Caki2 (cell line): ENCODE measurements around the gene PRDX4. TPM values are rescaled to one million over a fixed set of nuclear protein-coding genes. Genes with fewer than 3 reads are reported as not detected.
"Not testable (repeated sequence)": the region's sequence is repeated elsewhere in the genome, so short reads cannot be mapped to it uniquely, and the experiment has no call there.

Experiments
- DNase-seq: peaks from one replicate; pipeline ENCODE4 v3.0.0-alpha.2; 2015; ENCODE audit warnings: low read depth
- in situ Hi-C: cut with HindIII; loops from 2 replicates; pipeline ENCODE4 v1.10.0; 2016; ENCODE audit warnings: low sequenced_read_pairs, low pct_unique_long_range_greater_than_20kb, mixed read lengths
- total RNA-seq: library from RNA; depleted of rRNA; stranded (reverse); fragments of >200 nt; shearing (Covaris generic); gene quantifications from 2 replicates; pipeline ENCODE4 v1.2.3, GENCODE V29; 2014; ENCODE audit warnings: low replicate concordance; rRNA removed

Gene PRDX4
- total RNA-seq: 359 and 428 TPM in 2 replicates

DNA sequence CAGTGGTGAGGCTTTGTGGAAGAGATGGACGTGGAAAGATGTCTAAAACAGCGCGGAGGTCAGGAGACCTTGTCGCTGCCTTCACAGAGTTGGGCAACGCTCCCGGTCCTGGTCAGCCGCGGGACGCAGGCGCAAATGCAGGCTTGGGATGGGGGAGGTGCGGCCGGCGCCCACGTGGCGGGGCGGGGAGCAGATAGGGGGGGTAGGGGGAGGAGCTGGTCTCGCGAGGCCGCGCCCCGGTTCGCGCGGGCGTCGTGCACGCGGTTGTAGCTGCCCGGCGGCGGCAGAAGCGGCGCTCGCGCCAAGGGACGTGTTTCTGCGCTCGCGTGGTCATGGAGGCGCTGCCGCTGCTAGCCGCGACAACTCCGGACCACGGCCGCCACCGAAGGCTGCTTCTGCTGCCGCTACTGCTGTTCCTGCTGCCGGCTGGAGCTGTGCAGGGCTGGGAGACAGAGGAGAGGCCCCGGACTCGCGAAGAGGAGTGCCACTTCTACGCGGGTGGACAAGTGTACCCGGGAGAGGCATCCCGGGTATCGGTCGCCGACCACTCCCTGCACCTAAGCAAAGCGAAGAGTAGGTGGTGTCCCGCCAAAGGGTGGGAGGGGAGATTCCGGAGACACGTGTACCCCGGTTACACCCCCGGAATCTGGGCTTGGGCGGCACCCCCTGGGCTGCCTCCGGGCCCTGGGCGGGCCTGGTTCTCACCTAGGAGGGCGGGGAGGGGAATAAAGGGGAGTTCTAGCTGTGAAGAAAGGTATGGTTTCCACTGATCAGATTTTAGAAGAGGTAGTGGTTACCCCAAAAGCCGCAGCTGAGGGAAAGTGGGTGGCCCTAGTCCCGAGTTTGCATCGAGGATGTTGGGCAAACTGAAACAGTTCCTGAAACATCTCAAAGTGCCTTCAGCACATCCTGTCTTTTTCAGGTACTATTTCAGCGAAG is at the start of gene PRDX4:
Gene PRDX4 (plus strand): TSS at position 255 of the 939 bp plus-strand sequence. CDS start 78 bp downstream, at position 333.
- in situ Hi-C loops: no loop called here
- DNase-seq: peak; percentile 70

DNA sequence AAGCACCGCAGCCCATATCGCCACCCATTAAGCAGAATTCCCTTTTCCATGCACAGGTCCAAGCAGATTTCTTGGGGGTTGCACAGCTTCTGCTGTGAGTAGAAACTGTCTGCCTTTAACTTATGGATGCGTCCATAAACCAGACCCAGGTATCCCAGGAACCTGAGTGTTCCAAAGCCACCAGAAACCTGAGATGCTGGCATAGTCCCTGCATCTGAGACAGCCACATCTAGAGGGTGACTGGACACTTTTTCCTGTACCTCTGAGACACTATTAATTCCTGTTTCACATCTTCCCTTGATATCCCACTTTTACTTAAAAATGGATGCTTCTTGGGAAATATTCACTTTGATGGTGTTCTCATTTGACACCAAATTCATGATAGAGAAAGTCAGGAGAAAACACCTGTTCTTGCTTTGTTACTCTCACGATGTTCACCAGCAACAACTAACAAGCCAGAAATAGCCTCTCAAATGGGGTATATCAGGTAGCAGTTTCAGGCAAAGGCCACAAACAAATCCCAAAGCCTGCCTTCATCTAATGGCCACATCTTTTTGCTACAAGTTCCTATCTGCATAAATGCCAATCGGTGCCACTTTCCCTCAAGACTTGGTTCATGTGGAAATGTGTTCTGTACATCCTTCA is 45.5 kb upstream of the PRDX4 start:
- in situ Hi-C loops: no loop called here
- DNase-seq: no peak

DNA sequence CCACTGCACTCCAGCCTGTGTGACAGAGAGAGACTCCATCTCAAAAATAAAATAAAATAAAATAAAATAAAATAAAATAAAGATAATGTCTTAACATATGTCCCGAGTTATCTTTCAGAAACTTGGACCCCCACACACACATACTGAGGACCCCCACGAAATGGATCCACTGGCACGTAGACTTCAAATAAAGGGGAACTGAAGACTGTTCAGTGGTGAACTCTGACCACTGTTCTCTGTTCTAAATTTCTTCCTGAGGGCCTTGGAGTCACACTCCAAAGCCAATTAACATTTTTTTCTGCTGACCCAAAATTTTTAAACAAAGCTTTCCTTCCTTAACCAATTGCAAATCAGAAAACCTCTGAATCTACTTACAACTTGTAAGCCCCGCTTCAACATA is 43.5 kb upstream of the PRDX4 start:
- DNase-seq: no peak
- in situ Hi-C loops: no loop called here

DNA sequence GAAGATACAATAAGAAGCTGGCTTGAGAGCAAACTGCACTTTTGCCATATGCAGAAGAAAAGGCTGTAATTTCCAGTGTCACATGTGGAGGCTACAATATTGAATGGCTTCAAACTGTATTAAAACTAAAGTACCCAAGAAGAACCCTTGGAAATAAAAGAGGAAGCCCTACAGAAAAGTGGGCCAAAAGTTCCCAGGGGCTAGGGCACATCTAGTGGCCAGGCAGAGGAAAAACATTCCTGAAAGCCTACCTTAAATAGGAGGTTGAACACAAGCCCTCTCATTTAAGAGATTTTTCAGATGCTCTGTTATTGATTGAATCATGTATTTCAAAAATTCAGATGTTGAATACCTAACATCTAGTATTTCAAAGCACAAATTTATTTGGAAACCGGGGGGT is 40.6 kb upstream of the PRDX4 start:
- in situ Hi-C loops: no loop called here
- no peak for DNase-seq

DNA sequence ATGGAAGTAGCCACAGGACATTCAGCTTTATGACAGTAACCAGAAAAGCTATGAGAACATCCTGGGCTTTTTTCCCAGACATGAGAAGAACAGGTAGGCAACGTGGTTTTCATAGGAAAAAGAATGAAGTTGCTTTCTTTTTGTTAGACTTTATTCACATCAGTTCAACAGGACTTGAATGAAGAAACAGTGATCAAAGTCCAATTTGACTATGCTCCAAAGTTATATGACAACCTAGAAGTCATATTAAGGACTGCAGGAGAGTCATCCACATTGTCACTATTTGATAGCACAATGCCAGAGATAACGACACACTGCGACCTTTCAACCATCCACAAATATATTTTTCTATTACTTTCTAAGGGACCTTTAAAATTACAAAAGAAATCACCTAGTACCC is 39.2 kb upstream of the PRDX4 start:
- no peak for DNase-seq
- in situ Hi-C loops: no loop called here

DNA sequence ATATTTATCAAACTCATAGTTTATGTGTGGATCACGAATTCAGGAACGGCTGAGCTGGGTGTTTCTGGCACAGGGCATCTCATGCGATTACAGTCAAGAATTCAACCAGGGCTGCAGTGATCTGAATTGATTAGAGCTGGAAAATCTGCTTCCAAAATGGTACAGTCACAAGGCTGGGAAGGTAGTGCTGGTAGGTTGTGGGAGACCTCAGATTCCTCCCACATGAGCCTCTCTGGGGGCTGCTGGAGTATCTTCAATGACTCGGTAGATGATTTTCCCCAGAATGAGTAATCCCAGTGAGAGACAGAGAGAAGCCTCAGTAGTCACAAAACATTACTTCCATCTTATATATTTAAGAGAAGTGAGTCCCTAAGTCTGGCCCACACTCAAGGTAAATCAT is 36.2 kb upstream of the PRDX4 start:
- no peak for DNase-seq
- in situ Hi-C loops: no loop called here

DNA sequence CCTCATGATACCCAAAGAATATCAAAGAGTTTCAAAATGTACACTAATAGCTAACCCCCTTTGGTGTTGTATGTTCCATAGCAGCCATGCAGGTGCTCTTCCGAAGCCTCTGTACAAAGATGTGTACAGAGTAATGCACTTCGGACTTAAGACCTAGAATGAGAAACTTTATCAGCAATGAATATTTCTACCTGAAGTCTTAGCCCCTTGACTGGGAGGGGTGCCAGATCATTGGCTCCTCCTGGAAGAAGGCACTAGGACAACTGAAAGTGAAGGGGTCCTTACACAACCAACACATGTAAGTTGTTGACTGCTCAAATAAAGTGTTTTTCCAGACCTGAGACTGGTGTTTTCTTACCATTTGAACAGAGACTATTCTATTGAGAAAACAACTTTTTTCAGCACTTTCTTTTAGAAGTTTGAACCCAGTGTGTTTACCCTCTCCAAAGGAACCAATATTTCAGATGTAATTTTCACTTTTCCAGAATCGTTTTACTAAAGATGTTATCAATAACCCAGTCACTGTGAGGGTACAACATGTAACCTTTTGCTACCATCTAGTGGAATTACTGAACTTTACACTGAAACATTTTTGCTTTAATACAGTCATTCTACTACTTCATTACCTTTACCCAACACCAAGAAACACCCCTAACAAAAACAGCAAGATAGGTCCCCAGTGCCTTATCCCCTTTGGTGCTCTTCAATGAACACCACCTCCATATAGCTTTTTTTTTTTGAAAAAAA is 33.3 kb upstream of the PRDX4 start:
- in situ Hi-C loops: no loop called here
- no peak for DNase-seq

DNA sequence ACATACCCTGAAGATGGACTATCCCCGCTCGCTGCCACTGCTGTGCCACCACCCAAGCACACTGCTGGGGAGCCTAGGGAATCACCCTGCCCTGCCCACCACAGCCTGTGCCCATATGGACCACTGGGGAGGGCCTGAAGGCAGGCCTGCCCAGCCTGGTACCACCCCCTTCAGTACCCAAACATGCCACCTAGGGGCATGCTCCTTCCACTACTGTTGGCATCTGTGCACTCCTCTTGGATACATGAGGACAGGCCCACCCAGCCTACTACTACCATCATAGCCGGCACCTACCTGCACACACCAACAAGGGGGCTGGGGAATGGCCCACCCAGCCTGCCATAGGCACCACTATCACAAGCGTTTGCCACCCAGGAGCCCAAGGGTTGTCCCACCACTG is 30.1 kb upstream of the PRDX4 start:
- no peak for DNase-seq
- in situ Hi-C loops: no loop called here

DNA sequence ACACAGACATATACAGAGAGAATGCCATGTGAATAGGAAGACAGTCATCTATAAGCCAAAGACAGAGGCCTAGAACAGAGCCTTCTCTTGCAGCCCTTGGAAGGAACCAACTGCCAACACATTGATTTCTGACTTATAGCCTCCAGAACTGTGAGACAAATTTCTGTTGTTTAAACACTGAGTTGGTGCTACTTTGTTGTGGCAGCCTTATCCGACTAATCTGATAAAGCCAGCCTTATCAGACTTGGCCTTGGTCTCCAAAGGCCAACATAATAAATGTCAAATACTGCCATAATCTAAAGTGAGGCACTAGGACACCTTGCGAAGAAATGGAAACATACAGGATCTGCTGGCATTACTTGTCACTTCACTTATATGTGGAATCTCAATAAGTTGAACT is 24.3 kb upstream of the PRDX4 start:
- no peak for DNase-seq
- in situ Hi-C loops: no loop called here

DNA sequence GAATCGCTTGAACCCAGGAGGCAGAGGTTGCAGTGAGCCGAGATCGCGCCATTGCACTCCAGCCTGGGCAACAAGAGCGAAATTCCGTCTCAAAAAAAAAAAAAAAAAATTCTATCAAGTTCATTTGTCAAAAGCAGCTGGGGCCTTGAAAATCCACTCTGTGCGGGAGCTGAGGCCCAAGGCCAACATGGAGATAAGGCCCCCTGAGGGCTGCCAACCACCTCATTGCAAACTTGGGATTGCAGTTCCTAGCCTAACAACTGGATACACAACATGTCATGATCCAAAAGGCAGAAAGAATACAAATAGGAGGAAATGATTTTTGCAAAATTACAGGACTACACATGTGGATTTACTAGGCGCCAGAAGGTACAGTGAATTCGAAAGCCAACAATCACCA is 22.5 kb upstream of the PRDX4 start:
- no peak for DNase-seq

DNA sequence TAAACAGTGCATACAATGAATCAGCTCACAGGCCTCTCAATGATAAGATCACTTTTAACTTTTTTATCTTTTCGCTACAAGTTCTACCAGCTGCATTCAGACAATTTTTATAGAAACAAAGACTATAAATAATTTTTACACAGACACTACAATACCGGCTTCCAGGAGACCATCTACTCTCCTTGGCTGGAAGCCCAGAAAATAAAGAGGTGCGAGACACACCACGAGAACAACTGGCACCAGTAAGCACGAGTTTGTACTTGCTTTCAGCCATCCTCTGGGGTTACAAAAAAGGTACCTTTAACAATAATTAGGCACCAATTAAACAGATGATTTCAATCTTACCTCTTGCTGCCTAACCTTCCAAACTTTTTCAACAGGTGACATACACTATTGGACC is 11.2 kb upstream of the PRDX4 start:
- in situ Hi-C loops: no loop called here
- DNase-seq: no peak

More for the DNA sequence above, 22.5 kb upstream of the PRDX4 start:
- in situ Hi-C loops: no loop called here

DNA sequence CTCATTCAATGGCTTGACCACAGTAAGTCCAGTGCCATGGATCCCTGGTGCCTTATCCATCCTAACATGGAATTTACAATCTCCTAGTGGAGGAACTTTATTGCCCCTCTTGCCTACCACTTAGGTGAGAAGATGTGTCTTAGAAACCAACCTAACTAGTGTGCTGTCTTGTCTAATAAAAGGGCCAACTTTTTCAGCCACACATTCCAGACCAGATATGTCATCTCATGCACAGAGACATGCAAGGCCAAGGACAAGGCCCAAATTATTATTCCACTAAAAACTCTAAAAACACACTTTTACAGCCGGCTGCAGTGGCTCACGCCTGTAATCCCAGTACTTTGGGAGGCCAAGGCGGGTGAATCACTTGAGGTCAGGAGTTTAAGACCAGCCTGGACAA is 10.6 kb upstream of the PRDX4 start:
- DNase-seq: no peak
- in situ Hi-C loops: no loop called here

DNA sequence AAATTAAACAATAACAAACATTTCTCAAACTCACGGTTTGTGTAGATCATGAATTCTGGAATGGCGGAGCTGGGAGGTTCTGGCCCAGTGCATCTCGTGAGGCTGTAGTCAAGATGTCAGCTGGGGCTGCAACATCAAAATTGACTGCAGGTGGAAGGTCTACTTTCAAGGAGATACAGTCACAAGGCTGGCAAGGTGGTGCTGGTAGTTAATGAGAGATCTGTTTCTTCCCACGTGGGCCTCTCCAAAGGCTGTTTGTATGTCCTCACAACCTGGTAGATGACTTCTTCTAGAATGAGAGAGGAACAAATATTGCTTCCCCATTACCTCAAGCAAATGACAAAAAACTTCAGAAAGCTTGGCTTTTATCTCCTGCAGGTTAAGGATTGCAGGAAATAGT is 8.0 kb upstream of the PRDX4 start:
- no peak for DNase-seq
- in situ Hi-C loops: no loop called here

DNA sequence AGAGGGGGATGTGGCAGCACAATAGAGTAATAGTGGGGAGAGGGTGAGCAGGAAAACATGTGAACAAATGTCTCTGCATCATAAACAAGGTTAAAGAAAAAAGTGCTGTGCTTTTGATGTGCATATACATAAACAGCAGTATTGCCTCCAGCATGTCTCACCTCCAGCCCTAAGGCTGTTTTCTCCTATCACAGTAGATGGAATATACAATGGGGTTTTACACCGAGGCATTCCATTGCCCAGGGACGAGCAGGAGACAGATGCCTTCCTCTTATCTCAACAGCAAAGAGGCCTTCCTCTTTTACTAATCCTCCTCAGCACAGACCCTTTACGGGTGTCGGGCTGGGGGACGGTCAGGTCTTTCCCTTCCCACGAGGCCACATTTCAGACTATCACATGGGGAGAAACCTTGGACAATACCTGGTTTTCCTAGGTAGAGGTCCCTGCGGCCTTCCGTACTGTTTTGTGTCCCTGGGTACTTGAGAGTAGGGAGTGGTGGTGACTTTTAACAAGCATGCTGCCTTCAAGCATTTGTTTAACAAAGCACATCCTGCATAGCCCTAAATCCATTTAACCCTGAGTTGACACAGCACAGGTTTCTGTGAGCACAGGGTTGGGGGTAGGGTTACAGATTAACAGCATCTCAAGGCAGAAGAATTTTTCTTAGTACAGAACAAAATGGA is 7.1 kb upstream of the PRDX4 start:
- in situ Hi-C loops: not testable (repeated sequence)

DNA sequence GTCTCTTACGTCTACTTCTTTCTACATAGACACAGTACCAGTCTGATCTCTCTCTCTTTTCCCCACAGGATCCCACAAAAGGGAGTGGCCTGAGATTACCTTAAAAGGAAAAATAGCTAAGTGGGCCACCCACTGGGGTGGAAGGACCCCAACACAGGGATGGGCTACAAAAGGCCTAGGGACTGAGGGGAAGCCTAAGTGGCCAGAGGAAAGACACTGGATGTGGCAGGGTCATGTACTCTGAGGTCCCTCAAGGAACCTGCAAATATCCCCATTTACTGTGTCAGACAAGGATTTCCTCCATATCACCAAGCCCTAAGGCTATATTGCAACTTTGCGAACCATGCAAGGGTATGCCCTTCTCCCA is 6.5 kb upstream of the PRDX4 start:
- no peak for DNase-seq
- in situ Hi-C loops: no loop called here

More for the DNA sequence above, 7.1 kb upstream of the PRDX4 start:
- DNase-seq: not testable (repeated sequence)

DNA sequence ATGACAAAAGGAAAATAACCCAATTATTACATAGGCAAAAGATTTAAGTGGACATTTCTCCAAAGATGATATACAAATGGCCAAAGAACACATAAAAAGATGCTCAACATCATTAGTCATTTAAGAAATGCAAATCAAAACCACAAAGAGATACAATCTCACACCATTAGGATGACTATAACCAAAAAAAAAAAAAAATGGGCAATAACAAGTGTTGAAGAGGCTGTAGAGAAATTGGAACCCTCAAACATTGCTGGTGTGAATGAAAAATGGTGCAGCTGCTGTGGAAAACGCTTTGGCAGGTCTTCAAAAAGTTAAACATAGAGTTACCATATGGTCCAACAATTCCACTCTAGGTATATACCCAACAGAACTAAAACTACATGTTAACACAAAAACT is 5.6 kb upstream of the PRDX4 start:
- in situ Hi-C loops: no loop called here
- DNase-seq: no peak

DNA sequence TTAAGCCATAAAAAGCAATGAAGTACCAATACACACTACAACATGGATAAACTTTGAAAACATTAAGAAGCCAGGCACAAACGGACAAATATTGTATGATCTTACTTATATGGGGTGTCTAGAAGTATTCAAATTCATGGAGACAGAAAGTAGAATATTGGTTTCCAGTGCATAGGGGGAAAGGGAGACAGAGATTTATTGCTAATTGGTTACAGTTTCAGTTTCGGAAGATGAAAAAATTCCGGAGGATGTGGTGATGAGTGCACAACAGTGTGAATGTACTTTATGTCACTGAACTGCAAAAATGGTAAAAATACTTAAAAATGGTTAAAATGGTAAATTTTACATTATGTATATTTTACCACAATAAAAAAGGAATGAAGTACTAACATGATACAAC is 5.1 kb upstream of the PRDX4 start:
- in situ Hi-C loops: no loop called here
- no peak for DNase-seq

DNA sequence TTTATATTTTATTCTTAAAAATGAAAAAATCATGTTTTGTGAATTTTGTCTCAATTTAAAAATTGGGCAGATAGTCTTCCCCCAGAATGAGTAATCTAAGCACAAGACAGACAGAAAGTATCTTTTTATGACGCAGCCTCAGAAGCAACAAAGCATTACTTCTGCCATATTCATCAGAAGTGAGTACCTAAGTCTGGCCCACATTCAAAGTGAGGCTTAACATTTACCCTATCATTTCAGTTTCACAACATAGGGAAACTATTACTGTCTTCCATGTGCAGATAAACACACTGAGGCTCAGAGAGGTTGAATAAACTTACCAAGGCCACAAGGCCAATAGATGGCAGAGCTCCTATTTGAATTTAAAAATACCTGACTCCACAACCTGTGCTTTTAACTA is 4.4 kb upstream of the PRDX4 start:
- in situ Hi-C loops: no loop called here
- DNase-seq: no peak
